Endothelial cell (in vitro differentiated cells): Measurements from ENCODE around the gene CREB5. TPM values are rescaled to one million over a fixed set of nuclear protein-coding genes. Genes with fewer than 3 reads are reported as not detected.

Experiments
- DNase-seq: peaks from one replicate; pipeline ENCODE4 v3.0.0; 2021; ENCODE audit warnings: low spot score
- H3K27ac Mint-ChIP-seq: one replicate; pipeline ENCODE4 v1.8.0; 2021; ENCODE audit warnings: mixed read lengths, inconsistent platforms; ENCODE audit not compliant: unreplicated experiment
- H3K27me3 Mint-ChIP-seq: one replicate; pipeline ENCODE4 v1.8.0; 2021; ENCODE audit warnings: mild to moderate bottlenecking, moderate library complexity, mixed read lengths, inconsistent platforms; ENCODE audit not compliant: unreplicated experiment
- H3K36me3 Mint-ChIP-seq: one replicate; pipeline ENCODE4 v1.8.0; 2021; ENCODE audit warnings: mild to moderate bottlenecking, low read depth, mixed read lengths, inconsistent platforms; ENCODE audit not compliant: unreplicated experiment
- H3K4me1 Mint-ChIP-seq: one replicate; pipeline ENCODE4 v1.8.0; 2021; ENCODE audit warnings: mild to moderate bottlenecking, mixed read lengths, inconsistent platforms; ENCODE audit not compliant: unreplicated experiment
- H3K4me3 Mint-ChIP-seq: one replicate; pipeline ENCODE4 v1.8.0; 2021; ENCODE audit warnings: mild to moderate bottlenecking, mixed read lengths, inconsistent platforms; ENCODE audit not compliant: unreplicated experiment
- H3K9me3 Mint-ChIP-seq: one replicate; pipeline ENCODE4 v1.8.0; 2021; ENCODE audit warnings: mixed read lengths, inconsistent platforms; ENCODE audit not compliant: unreplicated experiment
- total RNA-seq: library from RNA; stranded (reverse); fragmentation: NEBNext Ultra II Directional; extraction: Animal tissue kit (Norgen Biotek cat#: 25700); gene quantifications from one replicate; pipeline ENCODE4 v1.2.1, GENCODE V29; 2021; ENCODE audit not compliant: unreplicated experiment
- TF ChIP-seq, protein P1 (sequence below): fragments of 200-600 bp; sonication (generic); IDR thresholded peaks from one replicate; pipeline ENCODE4 v1.5.0; 2021; ENCODE audit warnings: antibody characterized with exemption; ENCODE audit not compliant: unreplicated experiment

The CREB5 gene
- total RNA-seq, 1 donor from 2014 or later, result 5.6 TPM

DNA sequence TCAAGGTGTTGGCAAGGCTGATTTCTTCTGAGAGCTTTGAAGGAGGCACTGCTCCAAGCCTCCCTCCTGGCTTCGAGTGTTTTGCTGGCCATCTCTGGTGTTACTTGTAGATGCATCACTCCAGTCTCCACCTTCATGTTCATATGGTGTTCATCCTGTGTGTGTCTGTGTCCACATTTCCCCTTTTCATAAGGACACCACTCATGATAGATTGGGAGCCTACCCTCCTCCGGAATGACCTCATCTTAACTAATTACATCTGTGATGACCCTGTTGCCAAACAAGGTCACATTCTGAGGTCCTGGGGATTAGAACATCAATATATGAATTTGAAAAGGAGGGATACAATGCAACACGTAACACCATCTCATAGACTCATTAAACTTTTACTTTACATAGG lies 119.0 kb downstream of the CREB5 start:
- Mint-ChIP-seq H3K4me3 (no peak overlapping the region), H3K36me3 (no peaks in the 10 kb centered on the region), H3K27ac (no peak overlapping the region), H3K9me3 (no peaks in the 10 kb centered on the region), H3K27me3 (peaks cover 2% of the 10 kb centered on the region), H3K4me1 (no peaks in the 10 kb centered on the region)
- no peak for DNase-seq
- TF ChIP-seq, protein P1, sequence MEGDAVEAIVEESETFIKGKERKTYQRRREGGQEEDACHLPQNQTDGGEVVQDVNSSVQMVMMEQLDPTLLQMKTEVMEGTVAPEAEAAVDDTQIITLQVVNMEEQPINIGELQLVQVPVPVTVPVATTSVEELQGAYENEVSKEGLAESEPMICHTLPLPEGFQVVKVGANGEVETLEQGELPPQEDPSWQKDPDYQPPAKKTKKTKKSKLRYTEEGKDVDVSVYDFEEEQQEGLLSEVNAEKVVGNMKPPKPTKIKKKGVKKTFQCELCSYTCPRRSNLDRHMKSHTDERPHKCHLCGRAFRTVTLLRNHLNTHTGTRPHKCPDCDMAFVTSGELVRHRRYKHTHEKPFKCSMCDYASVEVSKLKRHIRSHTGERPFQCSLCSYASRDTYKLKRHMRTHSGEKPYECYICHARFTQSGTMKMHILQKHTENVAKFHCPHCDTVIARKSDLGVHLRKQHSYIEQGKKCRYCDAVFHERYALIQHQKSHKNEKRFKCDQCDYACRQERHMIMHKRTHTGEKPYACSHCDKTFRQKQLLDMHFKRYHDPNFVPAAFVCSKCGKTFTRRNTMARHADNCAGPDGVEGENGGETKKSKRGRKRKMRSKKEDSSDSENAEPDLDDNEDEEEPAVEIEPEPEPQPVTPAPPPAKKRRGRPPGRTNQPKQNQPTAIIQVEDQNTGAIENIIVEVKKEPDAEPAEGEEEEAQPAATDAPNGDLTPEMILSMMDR, result no peak

DNA sequence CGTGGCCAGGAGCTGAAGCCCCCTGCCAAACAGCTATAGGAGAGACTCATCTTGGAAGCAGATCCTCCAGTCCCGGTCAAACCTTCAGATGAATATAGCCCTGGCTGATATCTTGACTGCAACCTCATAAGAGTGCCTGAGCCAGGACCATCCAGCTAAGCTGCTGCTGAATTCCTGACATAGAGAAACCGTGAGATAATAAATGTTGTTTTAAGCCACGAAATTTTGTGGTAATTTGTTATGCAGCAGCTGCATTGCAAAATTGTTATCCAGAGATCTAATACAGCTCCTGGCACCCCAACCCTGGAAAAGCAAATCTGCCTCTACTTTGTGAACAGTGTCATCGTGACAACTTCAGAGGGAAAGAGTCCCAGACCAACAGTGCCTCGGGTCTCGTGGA lies 119.9 kb downstream of the CREB5 start:
- Mint-ChIP-seq H3K27me3 (peaks cover 2% of the 10 kb centered on the region), H3K4me3 (no peak overlapping the region), H3K4me1 (no peaks in the 10 kb centered on the region), H3K9me3 (no peaks in the 10 kb centered on the region), H3K36me3 (no peaks in the 10 kb centered on the region), H3K27ac (no peak overlapping the region)
- DNase-seq, result no peak
- TF ChIP-seq, protein P1, result no peak

DNA sequence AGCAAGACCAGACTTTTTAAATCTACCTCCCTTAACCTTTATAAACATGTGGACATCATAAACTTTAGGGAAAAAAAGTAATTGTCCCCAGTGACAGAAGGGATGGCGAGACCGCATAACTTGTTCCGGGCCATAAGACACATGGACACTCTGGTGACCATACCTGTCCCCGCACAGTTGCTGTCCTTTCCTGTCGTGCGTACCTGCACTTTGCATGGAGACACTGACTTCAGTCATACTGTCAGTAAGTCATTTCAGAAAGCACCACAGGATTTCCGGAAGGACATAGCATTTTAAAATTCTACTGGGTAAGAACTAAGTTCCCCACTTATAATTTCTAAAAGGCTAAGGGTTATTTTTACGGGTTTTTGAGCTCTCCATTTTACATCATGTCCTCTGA lies 120.9 kb downstream of the CREB5 start:
- no peak overlapping the region for H3K27ac Mint-ChIP-seq
- no peaks in the 10 kb centered on the region for H3K9me3 Mint-ChIP-seq
- no peaks in the 10 kb centered on the region for H3K36me3 Mint-ChIP-seq
- H3K27me3 Mint-ChIP-seq, result peaks cover 2% of the 10 kb centered on the region
- H3K4me1 Mint-ChIP-seq, result no peaks in the 10 kb centered on the region
- DNase-seq, result no peak
- H3K4me3 Mint-ChIP-seq, result no peak overlapping the region
- TF ChIP-seq, protein P1, result no peak

DNA sequence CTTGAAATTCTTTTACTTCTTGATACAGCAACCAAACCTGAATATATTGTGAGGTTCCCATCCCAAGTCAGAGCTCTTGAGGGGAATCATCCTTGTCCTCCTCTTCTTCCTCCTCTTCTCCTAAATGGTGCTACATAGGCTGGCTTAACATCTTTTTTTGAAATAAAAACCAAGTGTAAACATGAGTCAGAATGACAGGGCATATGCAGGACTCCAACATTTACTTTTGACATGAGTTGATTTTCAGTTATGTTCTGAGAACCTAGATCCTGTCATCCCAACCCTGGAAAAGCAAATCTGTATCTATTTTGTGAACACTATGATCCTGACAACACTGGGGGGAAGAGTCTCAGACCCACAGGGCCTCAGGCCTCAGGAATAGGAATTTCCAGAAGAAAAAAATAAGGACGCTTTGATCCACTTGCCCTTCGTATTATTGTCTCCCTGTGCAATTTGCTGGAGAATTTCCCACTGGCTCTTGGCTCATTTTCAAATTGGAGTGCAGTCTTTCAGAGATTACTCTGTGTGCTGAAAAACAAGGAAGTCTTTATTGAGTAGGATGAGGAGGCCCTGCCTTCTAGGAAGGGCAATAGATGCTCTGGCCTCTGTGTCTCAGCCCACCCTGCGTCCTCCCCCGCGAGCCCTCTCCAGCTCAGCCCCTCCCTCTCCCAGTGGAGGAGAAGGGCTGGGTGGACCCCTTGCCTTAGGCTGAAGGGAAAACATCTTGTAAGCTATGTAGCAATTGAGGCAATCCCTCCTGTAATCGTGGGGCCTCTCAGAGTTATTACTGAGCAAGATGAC lies 121.6 kb downstream of the CREB5 start:
- H3K9me3 Mint-ChIP-seq, result no peaks in the 10 kb centered on the region
- peaks cover 2% of the 10 kb centered on the region for H3K27me3 Mint-ChIP-seq
- H3K4me3 Mint-ChIP-seq, result no peak overlapping the region
- H3K36me3 Mint-ChIP-seq, result no peaks in the 10 kb centered on the region
- TF ChIP-seq, protein P1, result no peak
- no peak overlapping the region for H3K27ac Mint-ChIP-seq
- DNase-seq, result no peak
- no peaks in the 10 kb centered on the region for H3K4me1 Mint-ChIP-seq

DNA sequence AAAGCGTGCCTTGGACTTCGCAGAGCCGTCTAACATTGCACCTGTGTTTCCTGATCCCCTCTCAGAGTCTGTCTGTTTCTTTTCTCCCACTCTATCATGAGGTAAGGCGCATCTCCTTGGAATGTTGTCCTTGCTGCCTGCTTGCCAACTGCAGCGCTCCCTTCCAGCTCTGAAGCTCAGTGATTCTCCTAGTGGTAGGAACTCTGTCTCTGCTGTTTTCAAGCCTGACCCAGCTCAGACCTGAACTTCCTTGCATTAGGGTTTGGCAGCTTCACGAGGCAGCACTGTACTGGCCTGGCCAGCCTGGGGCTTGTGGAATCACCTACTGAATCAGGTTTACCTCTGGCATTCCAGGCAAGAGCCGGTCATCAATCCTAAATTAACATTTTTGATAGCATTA lies 123.9 kb downstream of the CREB5 start:
- Mint-ChIP-seq H3K9me3 (no peaks in the 10 kb centered on the region), H3K36me3 (no peaks in the 10 kb centered on the region), H3K4me1 (no peaks in the 10 kb centered on the region), H3K27ac (no peak overlapping the region), H3K4me3 (no peak overlapping the region), H3K27me3 (peaks cover 3% of the 10 kb centered on the region)
- DNase-seq, result peak; percentile 9
- TF ChIP-seq, protein P1, result no peak
